ENCODE measurements around the gene TBC1D22A. TPM values are rescaled to one million over a fixed set of nuclear protein-coding genes. Genes with fewer than 3 reads are reported as not detected.

TBC1D22A gene
- total RNA-seq, 2 experiments from 2014 or later: 22.3 to 43.9 TPM

DNA sequence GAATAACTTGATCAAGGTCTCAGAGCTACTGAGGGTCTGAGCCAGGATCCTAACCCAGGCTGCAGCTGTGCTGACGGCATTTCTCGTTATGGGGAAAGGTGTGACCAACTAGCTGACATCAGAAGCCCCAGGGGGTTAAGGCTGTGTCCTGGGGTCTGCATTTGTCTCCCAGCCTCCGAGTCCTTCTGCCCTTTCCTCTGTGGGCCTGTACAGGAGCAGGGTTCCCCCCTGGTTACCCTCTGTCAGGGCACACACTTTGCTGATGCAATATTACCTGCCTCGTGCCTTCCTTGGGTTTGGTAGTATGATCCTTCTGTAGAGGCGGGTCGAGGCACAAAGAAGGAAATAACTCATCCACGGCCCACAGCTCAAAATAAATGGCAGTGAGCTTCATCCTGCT is 183.0 kb downstream of the TBC1D22A start:
- ChIA-PET POLR2A (interaction anchor here (0.7 kb wide), 1 partner anchor 46 kb away, joined by 3 read pairs; no protein-coding TSS in a partner anchor), CTCF (ENCODE audit: unreplicated experiment) (no interaction called here)
- no TSS peak for BruUV-seq (replicated peaks)
- Histone ChIP-seq H3K9me2 (ENCODE audit: insufficient read depth, low read length) (no peaks in the 10 kb centered on the region), H2AFZ (ENCODE audit: low read length) (no peak overlapping the region), H3K79me2 (ENCODE audit: insufficient read depth, low read depth, low read length) (no peaks in the 10 kb centered on the region), H3K4me1 (ENCODE audit: insufficient read depth, low read length, poor library complexity, severe bottlenecking) (no peaks in the 10 kb centered on the region), H4K20me1 (ENCODE audit: insufficient read depth, low read length) (no peaks in the 10 kb centered on the region), H3K4me3 (ENCODE audit: low read depth, low read length, poor library complexity, severe bottlenecking) (no peak overlapping the region), H3K36me3 (ENCODE audit: insufficient read depth, low read length) (no peaks in the 10 kb centered on the region), H3K4me2 (ENCODE audit: low read length) (no peak overlapping the region), H3K27ac (ENCODE audit: low read depth, low read length, poor library complexity, severe bottlenecking) (no peak overlapping the region), H3K9me3 (ENCODE audit: low read length) (no peaks in the 10 kb centered on the region)
- no peak for DNase-seq (ENCODE audit: low spot score)
- intact Hi-C loops (cut with micrococcal nuclease; ENCODE audit: unreplicated experiment): no loop called here
- TF ChIP-seq, protein P1, sequence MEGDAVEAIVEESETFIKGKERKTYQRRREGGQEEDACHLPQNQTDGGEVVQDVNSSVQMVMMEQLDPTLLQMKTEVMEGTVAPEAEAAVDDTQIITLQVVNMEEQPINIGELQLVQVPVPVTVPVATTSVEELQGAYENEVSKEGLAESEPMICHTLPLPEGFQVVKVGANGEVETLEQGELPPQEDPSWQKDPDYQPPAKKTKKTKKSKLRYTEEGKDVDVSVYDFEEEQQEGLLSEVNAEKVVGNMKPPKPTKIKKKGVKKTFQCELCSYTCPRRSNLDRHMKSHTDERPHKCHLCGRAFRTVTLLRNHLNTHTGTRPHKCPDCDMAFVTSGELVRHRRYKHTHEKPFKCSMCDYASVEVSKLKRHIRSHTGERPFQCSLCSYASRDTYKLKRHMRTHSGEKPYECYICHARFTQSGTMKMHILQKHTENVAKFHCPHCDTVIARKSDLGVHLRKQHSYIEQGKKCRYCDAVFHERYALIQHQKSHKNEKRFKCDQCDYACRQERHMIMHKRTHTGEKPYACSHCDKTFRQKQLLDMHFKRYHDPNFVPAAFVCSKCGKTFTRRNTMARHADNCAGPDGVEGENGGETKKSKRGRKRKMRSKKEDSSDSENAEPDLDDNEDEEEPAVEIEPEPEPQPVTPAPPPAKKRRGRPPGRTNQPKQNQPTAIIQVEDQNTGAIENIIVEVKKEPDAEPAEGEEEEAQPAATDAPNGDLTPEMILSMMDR (conservative IDR thresholded peaks at IDR 0.05; ENCODE audit: low read length): no peak
- TF ChIP-seq EZH2phosphoT487 (IDR thresholded peaks at IDR 0.05; ENCODE audit: borderline replicate concordance, low read depth, low read length): no peak

DNA sequence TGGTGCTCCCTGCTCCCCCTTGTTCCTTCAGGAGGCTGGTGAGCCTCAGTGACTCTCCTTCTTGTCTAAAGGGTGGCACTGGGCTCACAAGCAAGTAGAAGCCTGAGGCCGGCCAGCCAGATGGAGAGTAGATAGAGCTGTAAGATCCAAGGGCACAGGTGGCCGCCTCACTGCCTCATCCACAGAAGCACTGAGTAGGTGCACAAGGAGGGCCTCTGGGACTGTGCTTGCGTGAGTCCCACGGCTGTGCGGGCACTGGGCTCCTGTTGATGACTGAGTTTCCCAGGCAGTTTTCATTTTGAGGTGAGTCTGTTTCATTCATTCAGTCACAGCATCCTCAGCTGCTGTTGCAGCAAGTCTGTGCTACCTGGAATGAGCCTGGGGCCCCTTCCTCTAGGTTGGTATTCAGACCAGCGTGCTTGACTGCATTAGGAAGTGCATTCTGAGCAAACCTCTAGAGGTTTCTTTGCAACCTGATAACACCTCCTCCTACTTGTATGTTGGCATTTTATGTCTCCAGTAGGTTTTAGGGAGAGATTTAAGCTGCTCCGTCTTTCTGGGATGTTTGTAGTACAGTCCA is 184.0 kb downstream of the TBC1D22A start:
- Histone ChIP-seq H4K20me1 (ENCODE audit: insufficient read depth, low read length) (no peaks in the 10 kb centered on the region), H3K9me2 (ENCODE audit: insufficient read depth, low read length) (no peaks in the 10 kb centered on the region), H3K36me3 (ENCODE audit: insufficient read depth, low read length) (no peaks in the 10 kb centered on the region), H3K27ac (ENCODE audit: low read depth, low read length, poor library complexity, severe bottlenecking) (no peak overlapping the region), H3K4me2 (ENCODE audit: low read length) (no peak overlapping the region), H2AFZ (ENCODE audit: low read length) (no peak overlapping the region), H3K9me3 (ENCODE audit: low read length) (no peaks in the 10 kb centered on the region), H3K4me1 (ENCODE audit: insufficient read depth, low read length, poor library complexity, severe bottlenecking) (no peaks in the 10 kb centered on the region), H3K79me2 (ENCODE audit: insufficient read depth, low read depth, low read length) (no peaks in the 10 kb centered on the region), H3K4me3 (ENCODE audit: low read depth, low read length, poor library complexity, severe bottlenecking) (no peak overlapping the region)
- intact Hi-C loops (cut with micrococcal nuclease; ENCODE audit: unreplicated experiment): no loop called here
- ChIA-PET POLR2A (no interaction called here), CTCF (ENCODE audit: unreplicated experiment) (no interaction called here)
- BruUV-seq (replicated peaks): no TSS peak
- TF ChIP-seq EZH2phosphoT487 (IDR thresholded peaks at IDR 0.05; ENCODE audit: borderline replicate concordance, low read depth, low read length): no peak
- TF ChIP-seq, protein P1 (conservative IDR thresholded peaks at IDR 0.05; ENCODE audit: low read length): no peak
- DNase-seq (ENCODE audit: low spot score): no peak

DNA sequence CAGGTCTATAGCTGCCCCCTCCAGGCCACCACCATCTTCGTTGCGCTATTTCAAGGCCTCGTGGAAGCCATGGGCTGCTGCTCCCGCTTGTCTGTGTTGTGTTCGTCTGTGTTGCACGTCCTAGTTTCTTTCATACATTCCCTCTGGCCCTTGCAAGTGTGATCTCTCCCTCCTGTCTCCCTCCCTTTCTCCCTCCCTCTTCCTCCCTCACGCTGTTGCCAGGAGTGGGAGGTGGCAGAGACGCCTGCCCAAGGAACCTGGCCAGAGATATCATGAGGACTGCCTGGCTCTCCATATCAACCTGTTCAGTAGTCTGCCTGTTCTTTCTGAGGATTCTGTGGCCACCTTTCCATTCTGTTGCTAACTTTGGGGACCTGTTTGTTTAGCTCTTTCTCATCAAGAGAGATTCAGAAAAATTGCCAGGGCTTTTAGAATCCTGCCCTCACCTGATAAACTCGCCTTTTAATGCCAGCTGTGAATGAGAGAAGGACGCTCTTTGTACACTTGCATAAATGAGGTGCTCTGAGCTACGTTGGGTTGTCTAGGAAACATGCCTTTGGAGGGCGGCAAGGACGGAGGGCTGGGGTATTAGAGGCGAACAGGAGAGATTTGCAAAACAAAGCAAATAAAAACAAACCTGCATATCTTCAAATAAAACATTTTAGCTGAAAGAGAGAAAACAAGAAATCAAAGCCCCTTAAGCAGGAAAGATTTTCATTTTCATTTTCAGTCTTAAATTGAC is 185.2 kb downstream of the TBC1D22A start:
- Histone ChIP-seq H3K36me3 (ENCODE audit: insufficient read depth, low read length) (no peaks in the 10 kb centered on the region), H3K9me2 (ENCODE audit: insufficient read depth, low read length) (no peaks in the 10 kb centered on the region), H3K79me2 (ENCODE audit: insufficient read depth, low read depth, low read length) (no peaks in the 10 kb centered on the region), H3K4me1 (ENCODE audit: insufficient read depth, low read length, poor library complexity, severe bottlenecking) (no peaks in the 10 kb centered on the region), H4K20me1 (ENCODE audit: insufficient read depth, low read length) (no peaks in the 10 kb centered on the region), H3K9me3 (ENCODE audit: low read length) (no peaks in the 10 kb centered on the region), H2AFZ (ENCODE audit: low read length) (no peak overlapping the region), H3K27ac (ENCODE audit: low read depth, low read length, poor library complexity, severe bottlenecking) (no peak overlapping the region), H3K4me2 (ENCODE audit: low read length) (no peak overlapping the region), H3K4me3 (ENCODE audit: low read depth, low read length, poor library complexity, severe bottlenecking) (no peak overlapping the region)
- DNase-seq (ENCODE audit: low spot score): no peak
- no TSS peak for BruUV-seq (replicated peaks)
- intact Hi-C loops (cut with micrococcal nuclease; ENCODE audit: unreplicated experiment): no loop called here
- ChIA-PET POLR2A (no interaction called here), CTCF (ENCODE audit: unreplicated experiment) (interaction anchor here (0.6 kb wide), 1 partner anchor 189 kb away, joined by 3 read pairs; no protein-coding TSS in a partner anchor)
- TF ChIP-seq, protein P1 (conservative IDR thresholded peaks at IDR 0.05; ENCODE audit: low read length): no peak
- TF ChIP-seq EZH2phosphoT487 (IDR thresholded peaks at IDR 0.05; ENCODE audit: borderline replicate concordance, low read depth, low read length): no peak

Measured in OCI-LY7 (cell line).